G401 (cell line): Measurements from ENCODE around the gene GDA. TPM values are rescaled to one million over a fixed set of nuclear protein-coding genes. Genes with fewer than 3 reads are reported as not detected.

ENCODE experiments used
- DNase-seq: peaks from one replicate; pipeline ENCODE4 v3.0.0-alpha.2; 2015; ENCODE audit warnings: low spot score
- in situ Hi-C: cut with HindIII; loops from 2 replicates; pipeline ENCODE4 v1.10.0; 2016; ENCODE audit warnings: low sequenced_read_pairs, mixed read lengths
- total RNA-seq: library from RNA; depleted of rRNA; stranded (reverse); fragments of >200 nt; shearing (Covaris generic); gene quantifications from 2 replicates; pipeline ENCODE4 v1.2.3, GENCODE V29; 2014

The GDA gene
- total RNA-seq, 1 experiment from 2014 or later, result not detected

- no peak for DNase-seq
- in situ Hi-C loops, result no loop called here
Measured at GRCh38 chr9:72199238-72199637, 50.0 kb downstream of the GDA start.

GRCh38 chr9:72200452-72200851 lies 51.2 kb downstream of the GDA start:
- in situ Hi-C loops, result no loop called here
- no peak for DNase-seq

GRCh38 chr9:72202009-72202408 lies 52.8 kb downstream of the GDA start:
- in situ Hi-C loops, result no loop called here
- DNase-seq, result no peak

GRCh38 chr9:72203205-72203803 lies 54.1 kb downstream of the GDA start:
- in situ Hi-C loops, result no loop called here
- peak; percentile 20 for DNase-seq

- in situ Hi-C loops, result no loop called here
Measured at GRCh38 chr9:72204062-72204461, 54.8 kb downstream of the GDA start.

GRCh38 chr9:72205513-72205912 lies 56.3 kb downstream of the GDA start:
- DNase-seq, result no peak
- in situ Hi-C loops, result no loop called here

More at GRCh38 chr9:72204062-72204461, 54.8 kb downstream of the GDA start:
- no peak for DNase-seq

GRCh38 chr9:72207278-72207677 lies 58.0 kb downstream of the GDA start:
- DNase-seq, result no peak
- in situ Hi-C loops, result no loop called here

GRCh38 chr9:72210522-72210921 lies 61.3 kb downstream of the GDA start:
- in situ Hi-C loops, result no loop called here
- DNase-seq, result no peak

GRCh38 chr9:72211047-72211446 lies 61.8 kb downstream of the GDA start:
- DNase-seq, result no peak
- in situ Hi-C loops, result no loop called here

- DNase-seq, result no peak
- in situ Hi-C loops, result no loop called here
Measured at GRCh38 chr9:72213906-72214305, 64.7 kb downstream of the GDA start.

GRCh38 chr9:72217306-72217842 lies 68.1 kb downstream of the GDA start:
- in situ Hi-C loops, result no loop called here
- DNase-seq, result no peak

GRCh38 chr9:72220589-72220988 lies 71.3 kb downstream of the GDA start:
- in situ Hi-C loops, result loop anchor here (5.0 kb wide), 1 partner anchor 52 kb away; no protein-coding TSS in a partner anchor
- DNase-seq, result no peak

- in situ Hi-C loops, result no loop called here
- DNase-seq, result no peak
Measured at GRCh38 chr9:72226146-72226812, 77.0 kb downstream of the GDA start.

- in situ Hi-C loops, result no loop called here
Measured at GRCh38 chr9:72228282-72228681, 79.0 kb downstream of the GDA start.

GRCh38 chr9:72232778-72233177 lies 83.5 kb downstream of the GDA start:
- no peak for DNase-seq
- in situ Hi-C loops, result no loop called here

More at GRCh38 chr9:72228282-72228681, 79.0 kb downstream of the GDA start:
- no peak for DNase-seq

GRCh38 chr9:72247549-72247948 lies 98.3 kb downstream of the GDA start:
- in situ Hi-C loops, result no loop called here
- DNase-seq, result no peak

- in situ Hi-C loops, result no loop called here
- no peak for DNase-seq
Measured at GRCh38 chr9:72251589-72251988, 102.3 kb downstream of the GDA start.

GRCh38 chr9:72254901-72255545 lies 105.8 kb downstream of the GDA start:
- in situ Hi-C loops, result no loop called here

GRCh38 chr9:72255569-72255968 lies 106.3 kb downstream of the GDA start:
- no peak for DNase-seq
- in situ Hi-C loops, result no loop called here

More at GRCh38 chr9:72254901-72255545, 105.8 kb downstream of the GDA start:
- DNase-seq, result no peak

- DNase-seq, result no peak
- in situ Hi-C loops, result no loop called here
Measured at GRCh38 chr9:72256931-72257330, 107.7 kb downstream of the GDA start.
